ENCODE results near the gene NAA40. TPM values are rescaled to one million over a fixed set of nuclear protein-coding genes. Genes with fewer than 3 reads are reported as not detected.

NAA40 gene
- total RNA-seq, 4 donors from 2014 or later: 5.4 to 14.5 (median 8.2) TPM

DNA sequence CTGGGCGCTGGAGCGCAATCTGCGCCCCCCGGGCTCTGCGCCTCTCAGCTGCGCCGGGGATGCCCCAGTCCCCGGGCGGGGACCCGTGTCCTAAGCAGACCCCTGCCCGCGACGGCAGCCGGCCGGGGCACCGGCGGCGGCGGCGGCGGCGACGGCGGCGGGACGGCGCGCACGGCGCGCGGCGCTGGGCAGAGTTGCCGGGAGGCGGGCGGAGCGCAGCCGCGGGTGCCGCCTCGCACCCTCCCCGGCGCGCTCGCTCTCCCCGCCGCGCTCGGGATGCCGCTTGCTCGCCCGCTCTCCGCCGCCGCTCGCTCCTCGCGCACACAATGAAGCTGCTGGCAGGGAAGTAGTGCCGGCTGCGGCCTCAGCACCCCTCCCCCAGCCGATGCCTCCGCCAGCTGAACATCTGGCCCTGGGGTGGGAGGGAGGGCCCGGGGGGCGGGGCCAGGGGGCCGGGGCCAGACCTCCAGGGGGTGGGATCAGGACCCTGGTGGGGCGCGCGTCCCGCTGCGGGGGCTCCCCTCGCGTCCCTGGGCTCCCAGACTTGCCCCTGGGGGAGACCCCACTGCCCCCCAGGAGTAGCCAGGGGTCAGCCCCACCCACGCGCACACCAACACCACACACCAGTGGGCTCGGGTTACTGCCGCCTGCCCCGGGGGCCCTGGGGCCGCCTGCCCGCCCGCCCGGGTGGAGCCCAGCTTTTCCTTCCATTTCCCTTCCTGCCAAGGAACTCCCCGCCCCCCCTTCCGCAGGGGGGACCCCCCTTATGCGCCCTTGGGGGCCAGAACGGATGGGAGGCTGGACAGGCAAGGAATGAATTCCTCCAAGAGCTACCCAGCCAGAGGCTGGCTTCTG, 21.7 kb upstream of the NAA40 start, which contains the start of gene RCOR2:
RCOR2 (minus strand) TSS at position 328 of the 855 bp plus-strand sequence. CDS start 708 bp downstream, outside the sequence.
- ATAC-seq (ENCODE audit: low FRiP score) (peak; percentile 38), DNase-seq (ENCODE audit: low spot score) (no peak)
- TF ChIP-seq, protein P1, sequence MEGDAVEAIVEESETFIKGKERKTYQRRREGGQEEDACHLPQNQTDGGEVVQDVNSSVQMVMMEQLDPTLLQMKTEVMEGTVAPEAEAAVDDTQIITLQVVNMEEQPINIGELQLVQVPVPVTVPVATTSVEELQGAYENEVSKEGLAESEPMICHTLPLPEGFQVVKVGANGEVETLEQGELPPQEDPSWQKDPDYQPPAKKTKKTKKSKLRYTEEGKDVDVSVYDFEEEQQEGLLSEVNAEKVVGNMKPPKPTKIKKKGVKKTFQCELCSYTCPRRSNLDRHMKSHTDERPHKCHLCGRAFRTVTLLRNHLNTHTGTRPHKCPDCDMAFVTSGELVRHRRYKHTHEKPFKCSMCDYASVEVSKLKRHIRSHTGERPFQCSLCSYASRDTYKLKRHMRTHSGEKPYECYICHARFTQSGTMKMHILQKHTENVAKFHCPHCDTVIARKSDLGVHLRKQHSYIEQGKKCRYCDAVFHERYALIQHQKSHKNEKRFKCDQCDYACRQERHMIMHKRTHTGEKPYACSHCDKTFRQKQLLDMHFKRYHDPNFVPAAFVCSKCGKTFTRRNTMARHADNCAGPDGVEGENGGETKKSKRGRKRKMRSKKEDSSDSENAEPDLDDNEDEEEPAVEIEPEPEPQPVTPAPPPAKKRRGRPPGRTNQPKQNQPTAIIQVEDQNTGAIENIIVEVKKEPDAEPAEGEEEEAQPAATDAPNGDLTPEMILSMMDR (IDR thresholded peaks at IDR 0.05): no peak

DNA sequence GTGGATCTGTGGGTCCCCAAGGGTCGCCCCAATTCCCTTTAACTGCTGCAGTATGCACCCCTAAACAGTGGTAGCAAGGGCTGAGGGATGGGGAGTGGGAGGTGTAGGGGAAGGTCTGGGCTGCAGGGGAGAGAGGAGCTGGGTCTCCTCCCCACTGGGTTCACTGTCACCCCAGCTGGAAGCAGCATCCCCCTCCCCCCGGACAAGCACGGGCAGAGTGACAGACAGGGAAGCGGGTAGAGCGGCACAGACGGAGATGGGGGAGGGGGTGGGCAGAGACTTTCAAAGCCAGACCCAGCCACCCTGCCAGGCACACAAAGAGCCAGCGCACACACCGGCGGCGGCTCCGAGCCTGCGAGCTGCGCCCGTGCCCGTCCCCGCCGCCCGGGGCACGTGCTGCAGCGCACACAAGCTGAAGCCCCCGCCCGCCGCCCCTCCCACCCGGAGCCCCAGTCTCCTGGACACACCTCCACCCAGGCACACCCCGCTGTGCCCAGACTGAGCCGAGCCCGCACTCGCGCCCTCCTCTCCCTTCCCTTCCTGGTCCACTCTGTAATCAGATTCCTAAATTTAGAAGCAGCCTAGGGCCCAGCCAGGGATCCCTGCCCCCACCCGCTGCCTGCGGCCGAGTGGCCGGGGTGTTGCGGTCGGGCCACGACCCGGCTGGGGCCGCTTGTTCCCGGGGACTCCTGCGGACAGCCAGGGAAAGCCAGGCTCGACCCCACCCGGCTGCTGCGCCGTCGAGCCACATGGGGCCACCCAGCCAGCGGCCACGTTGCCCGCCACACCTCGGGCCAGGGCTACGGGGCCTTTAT, 20.9 kb upstream of the NAA40 start:
- TF ChIP-seq, protein P1 (IDR thresholded peaks at IDR 0.05): no peak
- ATAC-seq (ENCODE audit: low FRiP score): peak; percentile 9
- DNase-seq (ENCODE audit: low spot score): no peak

GRCh38 chr11:63918507-63919191, 20.2 kb upstream of the NAA40 start:
- no peak for ATAC-seq (ENCODE audit: low FRiP score)
- DNase-seq (ENCODE audit: low spot score): no peak

GRCh38 chr11:63919267-63920125, 19.3 kb upstream of the NAA40 start:
- TF ChIP-seq, protein P1 (IDR thresholded peaks at IDR 0.05): no peak
- no peak for DNase-seq (ENCODE audit: low spot score)
- no peak for ATAC-seq (ENCODE audit: low FRiP score)

More at GRCh38 chr11:63918507-63919191, 20.2 kb upstream of the NAA40 start:
- TF ChIP-seq, protein P1 (IDR thresholded peaks at IDR 0.05): no peak

GRCh38 chr11:63920126-63920938, 18.5 kb upstream of the NAA40 start:
- ATAC-seq (ENCODE audit: low FRiP score) (no peak), DNase-seq (ENCODE audit: low spot score) (no peak)
- TF ChIP-seq, protein P1 (IDR thresholded peaks at IDR 0.05): no peak
